Activated T-helper 9 cell treated with anti-CD3 and anti-CD28 coated beads, Interleukin-2, amount 50 U/mL, for 16 hours (primary cell): Measurements from ENCODE around the gene IFITM2.
"Not testable (repeated sequence)": the region's sequence is repeated elsewhere in the genome, so short reads cannot be mapped to it uniquely, and the experiment has no call there.

Experiments
- DNase-seq: peaks from one replicate; pipeline ENCODE4 v3.0.0-alpha.2; 2020; ENCODE audit warnings: low read depth

IFITM2 gene

DNA sequence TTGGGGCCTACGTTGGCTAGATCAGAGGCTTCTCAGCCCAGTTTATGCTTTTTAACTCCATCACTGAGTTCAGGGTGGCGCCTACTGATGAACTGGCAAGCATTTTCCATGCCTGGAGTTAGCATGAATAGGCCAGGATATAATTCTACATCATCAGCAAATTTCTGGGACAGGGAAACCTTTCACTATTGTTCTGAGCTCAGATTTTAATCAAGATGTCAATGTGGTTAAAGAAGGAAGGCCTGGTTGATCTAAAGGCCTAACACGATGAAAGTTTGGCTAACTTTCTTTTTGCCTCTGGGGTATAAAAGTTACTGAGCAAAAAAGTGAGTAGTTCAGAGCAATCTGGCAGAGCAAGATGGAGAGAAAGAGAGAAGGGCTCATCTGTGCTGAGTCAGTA, 34.7 kb downstream of the IFITM2 start:
- no peak for DNase-seq

DNA sequence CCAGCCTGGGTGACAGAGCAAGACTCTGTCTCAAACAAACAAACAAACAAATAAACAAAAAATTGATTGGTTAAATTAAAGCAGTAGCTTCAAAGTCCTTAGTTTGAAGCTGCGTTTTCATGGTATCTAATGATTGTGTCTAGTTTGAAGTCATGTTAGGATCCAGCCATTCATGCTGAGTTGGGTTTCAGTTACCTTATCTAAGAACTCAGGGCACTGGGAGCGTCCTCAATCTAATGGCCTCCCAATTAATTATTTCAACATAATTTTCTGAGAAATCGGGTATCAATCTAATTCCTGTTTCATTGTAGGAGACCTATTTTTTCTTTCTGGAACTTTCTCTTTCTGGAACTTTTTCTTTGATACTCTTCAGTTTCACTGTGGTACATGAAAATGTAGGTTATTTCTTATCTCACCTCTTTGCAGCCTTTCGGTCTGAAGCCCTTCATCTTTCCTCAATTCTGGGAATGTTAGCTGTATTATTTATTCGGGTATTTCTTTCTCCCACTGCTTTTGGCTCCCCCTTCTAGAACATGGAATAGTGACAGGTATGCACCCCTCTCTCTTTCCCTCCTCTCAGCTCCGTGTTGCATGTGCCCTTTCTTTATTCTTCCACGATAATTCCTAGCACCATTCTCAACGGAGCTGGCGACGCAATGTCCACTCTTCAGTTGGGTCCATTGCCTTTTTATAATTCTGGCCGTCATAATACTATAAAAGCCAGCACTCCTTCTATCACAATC, 37.4 kb downstream of the IFITM2 start:
- no peak for DNase-seq

DNA sequence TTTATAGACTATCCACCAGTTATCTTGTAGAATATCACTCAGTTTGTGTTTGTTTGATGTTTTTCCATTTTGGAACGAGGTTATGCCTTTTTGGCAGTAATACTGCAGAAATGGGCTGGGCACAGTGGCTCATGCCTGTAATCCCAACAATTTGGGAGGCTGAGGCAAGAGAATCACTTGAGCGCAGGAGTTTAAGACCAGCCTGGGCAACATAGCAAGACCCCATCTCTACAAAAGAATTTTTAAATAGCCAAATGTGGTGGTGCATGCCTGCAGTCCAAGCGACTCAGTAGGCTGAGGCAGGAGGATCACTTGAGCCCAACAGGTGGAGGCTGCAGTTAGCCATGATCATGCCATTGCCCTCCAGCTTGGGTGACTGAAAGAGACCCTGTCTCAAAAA, 38.9 kb downstream of the IFITM2 start:
- DNase-seq: no peak

DNA sequence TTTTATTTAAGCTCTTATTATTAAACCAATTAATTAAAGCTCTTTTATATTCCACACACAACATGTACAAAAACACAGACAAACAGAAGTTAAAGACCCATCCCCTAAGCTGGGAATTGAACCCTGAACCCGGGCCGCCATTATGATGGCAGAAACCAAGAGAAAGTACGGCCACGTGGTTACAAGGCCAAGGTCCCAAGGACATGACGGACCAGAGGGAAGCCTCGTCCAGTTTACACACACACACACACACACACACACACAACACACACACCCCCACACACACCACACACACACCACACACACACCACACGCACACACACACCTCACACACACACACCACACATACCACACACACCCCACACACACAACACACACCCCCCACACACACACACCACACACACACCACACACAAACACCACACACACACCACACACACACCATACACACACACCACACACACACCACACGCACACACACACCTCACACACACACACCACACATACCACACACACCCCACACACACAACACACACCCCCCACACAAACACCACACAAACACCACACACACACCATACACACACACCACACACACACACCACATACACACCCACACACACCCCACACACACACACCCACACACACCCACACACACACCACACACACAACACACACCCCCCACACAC, 41.8 kb downstream of the IFITM2 start:
- not testable (repeated sequence) for DNase-seq

DNA sequence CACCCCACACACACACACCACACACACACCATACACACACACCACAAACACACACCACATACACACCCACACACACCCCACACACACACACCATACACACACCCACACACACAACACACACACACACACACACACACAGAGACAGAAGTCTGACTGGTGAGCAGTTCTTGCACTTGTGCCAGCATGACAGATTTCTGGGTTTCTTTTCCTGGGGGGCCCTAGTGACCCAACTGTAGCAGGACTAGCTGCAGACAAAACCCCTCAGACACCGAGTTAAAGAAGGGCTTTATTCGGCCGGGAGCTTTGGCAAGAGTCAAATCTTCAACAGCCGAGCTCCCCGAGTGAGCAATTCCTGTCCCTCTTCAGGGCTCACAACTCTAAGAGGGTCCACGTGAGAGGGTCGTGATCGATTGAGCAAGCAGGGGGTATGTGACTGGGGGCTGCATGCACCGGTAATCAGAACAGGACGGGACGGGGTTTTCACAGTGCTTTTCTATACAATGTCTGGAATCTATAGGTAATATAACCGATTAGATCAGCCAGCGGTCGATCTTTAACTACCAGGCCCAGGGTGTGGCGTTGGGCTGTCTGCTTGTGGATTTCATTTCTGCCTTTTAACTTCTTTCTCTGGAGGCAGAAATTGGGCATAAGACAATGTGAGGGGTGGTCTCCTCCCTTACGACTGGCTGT, 42.6 kb downstream of the IFITM2 start:
- not testable (repeated sequence) for DNase-seq

DNA sequence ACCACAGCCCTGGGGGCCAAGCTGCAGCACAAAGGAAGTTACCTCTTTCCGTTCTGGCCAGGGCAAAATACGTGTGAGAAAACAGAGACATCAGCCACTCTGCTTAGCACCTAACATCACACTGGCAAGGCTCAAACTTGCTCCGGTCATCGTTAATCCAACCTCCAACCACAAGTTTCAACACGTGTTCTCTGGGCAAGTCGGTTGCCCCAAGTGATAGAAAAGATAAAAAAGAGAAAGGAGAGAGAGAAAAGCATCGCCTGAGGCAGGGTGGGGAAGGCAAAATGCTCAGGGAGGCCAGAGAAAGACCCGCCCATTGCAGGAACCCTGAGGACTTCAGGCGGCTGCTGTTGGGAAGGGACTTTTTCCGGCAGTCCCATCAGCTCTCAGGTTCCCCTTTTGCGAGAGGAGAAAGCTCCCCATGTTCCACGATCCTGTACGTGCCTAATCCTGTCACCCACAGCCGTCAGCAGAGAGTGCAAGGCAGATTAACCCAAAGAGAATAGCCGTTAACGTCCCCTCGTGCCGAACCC, 43.2 kb downstream of the IFITM2 start:
- DNase-seq: no peak

DNA sequence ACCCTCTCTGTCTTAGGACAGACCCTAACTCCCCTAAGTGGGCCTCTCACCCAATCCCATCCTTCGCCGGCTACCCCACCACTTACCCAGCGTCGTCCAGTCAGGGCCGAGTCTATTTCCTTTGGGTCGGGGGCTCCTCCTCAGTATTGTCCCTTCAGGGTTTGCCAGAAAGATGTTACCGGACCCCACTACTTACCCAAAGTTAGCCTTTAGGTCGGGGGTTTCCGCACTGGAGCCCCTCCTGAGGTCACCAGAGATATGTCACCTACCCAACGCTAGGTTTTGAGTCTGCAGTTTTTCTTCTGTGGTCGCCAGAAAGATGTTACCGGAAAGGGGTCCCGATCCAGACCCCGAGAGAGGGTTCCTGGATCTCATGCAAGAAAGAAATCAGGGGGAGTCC, 43.8 kb downstream of the IFITM2 start:
- no peak for DNase-seq

DNA sequence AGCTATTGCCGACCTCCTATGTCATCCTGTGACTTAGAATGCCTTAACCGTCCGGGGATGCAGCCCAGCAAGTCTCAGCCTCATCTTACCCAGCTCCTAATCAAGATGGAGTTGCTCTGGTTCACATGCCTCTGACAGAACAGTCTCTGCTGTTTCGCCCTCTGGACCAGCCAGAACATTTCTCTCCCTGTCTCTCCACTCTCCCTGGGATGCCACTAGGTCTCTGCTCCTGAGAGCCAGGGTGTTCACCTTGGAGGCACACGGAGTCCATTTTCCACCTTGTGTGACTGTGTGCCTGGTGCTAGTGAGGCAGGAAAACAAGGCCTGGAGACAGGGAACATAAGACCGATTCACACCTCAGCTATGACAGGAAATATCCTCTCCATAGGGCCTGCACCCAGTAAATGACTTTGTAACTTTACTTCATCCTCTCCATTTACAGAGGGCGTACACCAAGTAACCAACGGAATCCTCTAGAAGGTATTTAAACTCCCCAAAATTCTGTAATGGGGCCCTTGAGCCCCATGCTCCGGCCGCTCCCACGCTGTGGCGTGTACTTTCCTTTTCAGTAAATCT, 44.9 kb downstream of the IFITM2 start:
- no peak for DNase-seq

DNA sequence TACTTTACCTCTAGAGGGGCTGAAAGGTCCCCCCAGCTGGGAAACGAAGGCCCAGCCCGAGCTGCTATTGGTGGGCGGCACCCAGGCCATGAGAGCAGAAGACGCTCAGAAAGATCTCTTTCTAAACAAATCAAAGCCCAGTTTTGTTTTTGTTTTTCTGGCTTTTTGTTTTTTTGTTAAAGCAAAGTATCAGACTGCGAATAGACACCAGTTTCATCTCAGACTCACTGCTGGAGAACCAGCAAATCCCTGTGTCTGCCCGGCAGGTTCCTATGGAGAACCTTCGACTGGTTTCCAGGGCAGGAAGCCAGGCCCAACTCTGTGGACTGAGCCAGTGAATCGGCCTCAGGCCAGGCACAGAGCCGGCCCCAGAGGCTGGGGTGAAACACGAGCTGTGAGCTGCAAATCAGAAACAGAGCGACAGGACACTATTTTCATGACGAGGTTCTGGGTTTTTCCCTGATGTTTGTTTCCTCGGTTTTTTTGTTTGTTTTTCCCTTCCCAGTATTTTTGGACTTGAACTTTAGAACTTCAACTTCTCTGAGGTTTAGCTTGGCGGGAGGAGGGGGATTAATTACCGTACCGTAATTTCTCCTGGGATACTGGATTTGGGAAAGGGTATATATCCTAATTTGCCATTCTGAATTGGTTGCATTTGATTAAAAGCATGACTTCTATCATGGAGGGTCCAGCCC, 45.7 kb downstream of the IFITM2 start:
- no peak for DNase-seq

DNA sequence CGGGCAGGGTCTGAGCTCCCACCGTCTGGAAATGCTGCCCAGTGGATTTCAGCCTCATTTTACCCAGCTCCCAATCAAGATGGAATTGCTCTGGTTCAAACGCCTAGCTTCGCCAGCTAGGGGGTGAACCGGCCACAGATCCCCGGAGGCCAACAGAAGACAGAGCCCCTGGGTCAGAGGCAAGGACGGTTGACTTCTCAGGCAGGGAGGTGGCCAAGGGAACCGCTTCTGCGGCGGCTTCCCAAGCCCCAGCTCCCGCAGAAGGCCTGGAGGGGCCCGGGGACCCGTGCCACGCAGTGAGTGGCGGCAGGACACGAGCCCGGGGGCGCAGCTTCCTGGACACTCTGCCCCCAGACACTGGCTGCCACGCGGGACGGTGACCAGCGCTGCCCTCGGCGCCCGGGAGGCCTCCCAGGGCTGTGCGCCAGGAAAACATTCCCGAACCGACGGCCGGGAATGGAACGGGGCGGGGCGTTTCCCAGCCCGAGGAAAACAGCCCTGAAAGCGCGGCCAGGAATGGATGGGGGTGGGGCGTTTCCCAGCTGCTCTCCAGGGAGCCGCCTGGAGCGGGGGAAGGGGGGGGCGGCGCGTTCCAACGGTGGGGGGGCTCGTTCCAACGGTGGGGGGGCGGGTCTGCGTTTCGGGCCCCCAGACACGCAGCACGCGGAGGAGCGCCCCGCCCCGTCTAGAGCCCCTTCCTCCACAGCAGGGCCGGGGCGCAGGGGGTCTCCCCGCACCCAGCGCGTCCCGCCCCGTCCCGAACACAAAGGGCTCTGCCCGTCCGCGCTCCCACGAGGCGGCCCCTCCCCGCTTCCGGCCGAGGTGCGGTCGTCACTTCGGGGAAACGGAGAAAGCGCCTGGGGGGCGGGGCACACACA, 48.2 kb downstream of the IFITM2 start:
- DNase-seq: peak; percentile 78

DNA sequence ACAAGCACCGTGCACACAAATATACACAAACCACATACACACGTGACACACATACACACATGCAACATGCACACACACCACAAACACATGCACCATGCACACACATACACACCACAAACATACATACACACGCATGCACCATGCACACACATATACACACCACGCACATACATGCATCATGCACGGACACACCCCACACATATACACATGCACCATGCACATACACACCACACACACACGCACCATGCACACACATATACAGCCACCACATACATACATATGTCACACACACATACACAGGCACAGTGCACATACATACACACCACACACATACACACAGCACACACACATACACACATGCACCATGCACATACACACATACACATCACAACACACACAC, 49.0 kb downstream of the IFITM2 start:
- no peak for DNase-seq

DNA sequence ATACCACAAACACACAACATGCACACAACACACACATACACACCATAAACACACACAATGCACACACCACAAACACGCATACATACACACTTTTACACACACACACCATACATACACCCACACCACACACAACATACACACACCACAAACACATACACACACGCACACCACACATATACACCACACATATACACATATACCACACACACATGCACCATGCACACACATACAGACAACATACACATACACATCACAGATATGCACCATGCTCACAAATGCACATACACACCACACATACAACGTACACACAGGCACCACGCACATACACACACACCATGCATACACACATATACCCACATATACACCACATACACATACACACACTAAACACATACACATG, 50.0 kb downstream of the IFITM2 start:
- no peak for DNase-seq

DNA sequence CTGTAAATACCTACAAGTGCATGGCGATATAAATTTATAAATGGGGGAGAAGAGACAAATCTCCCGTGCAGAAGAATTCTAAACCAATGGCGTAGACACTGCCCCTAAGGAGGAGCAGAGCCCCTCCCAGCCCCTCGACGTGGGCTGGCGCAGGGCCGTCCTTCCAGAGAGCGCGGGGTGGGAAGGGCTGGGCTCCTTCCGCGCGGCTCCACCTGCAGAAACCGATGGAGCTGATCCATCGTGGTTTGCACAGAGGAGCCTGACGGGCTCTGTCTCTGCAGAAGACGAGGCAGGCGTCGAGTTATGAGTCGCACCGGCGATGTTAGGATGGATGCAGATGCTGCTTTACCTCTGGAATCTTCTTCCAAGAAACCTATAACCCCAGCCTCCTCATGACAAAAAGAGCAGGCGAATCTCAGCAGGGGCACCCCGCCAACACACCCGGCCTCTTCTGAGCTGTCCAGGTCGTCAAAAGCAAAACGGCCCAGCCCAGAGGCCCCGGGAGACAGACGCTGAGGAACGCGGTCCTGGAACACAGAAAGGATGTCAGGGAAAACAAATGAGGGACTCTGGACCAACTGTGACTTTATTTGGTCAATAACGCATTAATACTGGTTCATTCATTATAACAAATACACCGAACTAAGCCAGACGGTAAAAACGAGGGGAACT, 50.6 kb downstream of the IFITM2 start:
- no peak for DNase-seq
